ENCODE measurements around the gene NPLOC4. TPM values are rescaled to one million over a fixed set of nuclear protein-coding genes. Genes with fewer than 3 reads are reported as not detected.
A peak's percentile ranks its signal among the peaks of the same experiment; 100 is the strongest.
"Not testable (repeated sequence)": the region's sequence is repeated elsewhere in the genome, so short reads cannot be mapped to it uniquely, and the experiment has no call there.

The NPLOC4 gene
- total RNA-seq, 2 donors from 2014 or later: 43.8 to 63.0 TPM

GRCh38 chr17:81631482-81631881 is 5.4 kb downstream of the NPLOC4 start:
- intact Hi-C loops (cut with DNase I): no loop called here
- Histone ChIP-seq H3K4me3 (no peak overlapping the region), H3K4me1 (peaks cover 23% of the 10 kb centered on the region), H3K27ac (no peak overlapping the region), H3K9me3 (no peaks in the 10 kb centered on the region), H3K27me3 (no peaks in the 10 kb centered on the region), H3K36me3 (replicated peaks in 1 of 2; ENCODE audit: insufficient read depth in 1 of 2, low read depth in 2 of 2) (peaks cover 6 to 19% of the 10 kb centered on the region in 2 donors)
- DNase-seq: no peak
- ATAC-seq: no peak
- no peak for TF ChIP-seq CTCF (IDR thresholded peaks at IDR 0.05)
- no peak for TF ChIP-seq POLR2A (IDR thresholded peaks at IDR 0.05)
- 75 to 93% methylated on average over 7 of the region's 7 CpGs for WGBS, 2 donors

GRCh38 chr17:81630274-81630673 is 6.6 kb downstream of the NPLOC4 start:
- H3K36me3 ChIP-seq (replicated peaks in 1 of 2; ENCODE audit: insufficient read depth in 1 of 2, low read depth in 2 of 2): peaks cover 6 to 22% of the 10 kb centered on the region in 2 donors
- WGBS, 2 donors: 79 to 80% methylated on average over 8 of the region's 8 CpGs

GRCh38 chr17:81621494-81622130 is 15.3 kb downstream of the NPLOC4 start:
- peak; percentile 90 for ATAC-seq
- no peaks in the 10 kb centered on the region for H3K27me3 ChIP-seq
- H3K27ac ChIP-seq: peak overlapping the region; percentile 13 to 55 (median 42)
- H3K36me3 ChIP-seq (replicated peaks in 1 of 2; ENCODE audit: insufficient read depth in 1 of 2, low read depth in 2 of 2): peaks cover 0 to 20% of the 10 kb centered on the region in 2 donors
- intact Hi-C loops (cut with DNase I): no loop called here
- H3K4me1 ChIP-seq: peaks cover 20% of the 10 kb centered on the region
- no peak overlapping the region for H3K4me3 ChIP-seq
- 22 to 25% methylated on average over 4 to 11 of the region's 11 CpGs for WGBS, 2 donors
- peak in 2 of 7 experiments; percentile 13 to 16 for TF ChIP-seq CTCF (IDR thresholded peaks at IDR 0.05)
- peak in 1 of 3 donors; percentile 2 for TF ChIP-seq POLR2A (IDR thresholded peaks at IDR 0.05)
- no peaks in the 10 kb centered on the region for H3K9me3 ChIP-seq
- peak; percentile 66 to 77 (median 74) for DNase-seq

More at GRCh38 chr17:81630274-81630673, 6.6 kb downstream of the NPLOC4 start:
- no peak overlapping the region for H3K27ac ChIP-seq
- intact Hi-C loops (cut with DNase I): no loop called here
- no peak overlapping the region for H3K4me3 ChIP-seq
- ATAC-seq (no peak), DNase-seq (no peak)
- TF ChIP-seq CTCF (IDR thresholded peaks at IDR 0.05): no peak
- TF ChIP-seq POLR2A (IDR thresholded peaks at IDR 0.05): no peak
- no peaks in the 10 kb centered on the region for H3K9me3 ChIP-seq
- H3K27me3 ChIP-seq: no peaks in the 10 kb centered on the region
- H3K4me1 ChIP-seq: peaks cover 14% of the 10 kb centered on the region

GRCh38 chr17:81618307-81618706 is 18.6 kb downstream of the NPLOC4 start:
- intact Hi-C loops (cut with DNase I); DNase-seq: not testable (repeated sequence)
- 100% methylated on average over 9 to 12 of the region's 36 CpGs for WGBS, 2 donors

GRCh38 chr17:81616877-81617276 is 20.0 kb downstream of the NPLOC4 start:
- TF ChIP-seq POLR2A (IDR thresholded peaks at IDR 0.05): no peak
- TF ChIP-seq CTCF (IDR thresholded peaks at IDR 0.05): no peak
- WGBS, 2 donors: 64 to 94% methylated on average over 3 to 7 of the region's 7 CpGs
- H3K36me3 ChIP-seq (replicated peaks in 1 of 2; ENCODE audit: insufficient read depth in 1 of 2, low read depth in 2 of 2): peaks cover 0 to 13% of the 10 kb centered on the region in 2 donors
- H3K4me1 ChIP-seq: peaks cover 13% of the 10 kb centered on the region
- H3K27ac ChIP-seq: no peak overlapping the region
- H3K9me3 ChIP-seq: no peaks in the 10 kb centered on the region
- H3K27me3 ChIP-seq: no peaks in the 10 kb centered on the region
- DNase-seq (no peak), ATAC-seq (no peak)
- H3K4me3 ChIP-seq: no peak overlapping the region
- intact Hi-C loops (cut with DNase I): no loop called here

More at GRCh38 chr17:81618307-81618706, 18.6 kb downstream of the NPLOC4 start:
- H3K4me3 ChIP-seq; ATAC-seq; H3K36me3 ChIP-seq (replicated peaks in 1 of 2; ENCODE audit: insufficient read depth in 1 of 2, low read depth in 2 of 2); H3K27ac ChIP-seq; H3K27me3 ChIP-seq; H3K9me3 ChIP-seq: not testable (repeated sequence)
- peaks cover 20% of the 10 kb centered on the region for H3K4me1 ChIP-seq

All from body of pancreas (tissue), 4 donors.